Activated CD4-positive, alpha-beta T cell treated with anti-CD3 and anti-CD28 coated beads, Interleukin-2, Interleukin-4, amounts not matched to agents 100 ng/mL and 50 ng/mL, durations not matched to agents 16 hours and 8 hours (primary cell): Measurements from ENCODE around the gene MKNK2.
"Not testable (repeated sequence)": the region's sequence is repeated elsewhere in the genome, so short reads cannot be mapped to it uniquely, and the experiment has no call there.

Experiments
- DNase-seq: peaks from one replicate; pipeline ENCODE4 v3.0.0-alpha.2; 2020; ENCODE audit warnings: low spot score

MKNK2 gene

DNA sequence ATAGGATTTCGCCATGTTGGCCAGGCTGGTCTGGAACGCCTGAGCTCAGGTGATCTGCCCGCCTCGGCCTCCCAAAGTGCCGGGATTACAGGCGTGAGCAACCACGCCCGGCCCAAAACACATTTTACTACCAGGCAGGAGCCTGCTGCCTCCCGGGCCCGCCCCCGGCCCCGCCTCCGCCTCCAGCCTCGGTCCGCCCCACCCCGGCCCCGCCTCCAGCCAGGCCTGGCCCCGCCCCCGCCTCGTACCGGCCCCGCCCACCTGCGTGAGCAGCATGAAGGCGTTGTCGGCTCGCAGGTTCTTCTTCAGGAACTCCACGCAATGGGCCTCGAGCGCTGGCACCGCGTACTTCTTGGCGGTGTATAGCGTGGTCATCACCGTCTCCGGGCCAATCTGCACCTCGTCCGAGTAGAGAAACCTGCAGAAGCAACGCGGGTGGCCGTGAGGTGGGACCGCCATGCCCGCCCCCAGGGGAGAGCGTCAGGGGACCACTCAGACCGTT is 58.2 kb downstream of the MKNK2 start:
- peak; percentile 9 for DNase-seq

DNA sequence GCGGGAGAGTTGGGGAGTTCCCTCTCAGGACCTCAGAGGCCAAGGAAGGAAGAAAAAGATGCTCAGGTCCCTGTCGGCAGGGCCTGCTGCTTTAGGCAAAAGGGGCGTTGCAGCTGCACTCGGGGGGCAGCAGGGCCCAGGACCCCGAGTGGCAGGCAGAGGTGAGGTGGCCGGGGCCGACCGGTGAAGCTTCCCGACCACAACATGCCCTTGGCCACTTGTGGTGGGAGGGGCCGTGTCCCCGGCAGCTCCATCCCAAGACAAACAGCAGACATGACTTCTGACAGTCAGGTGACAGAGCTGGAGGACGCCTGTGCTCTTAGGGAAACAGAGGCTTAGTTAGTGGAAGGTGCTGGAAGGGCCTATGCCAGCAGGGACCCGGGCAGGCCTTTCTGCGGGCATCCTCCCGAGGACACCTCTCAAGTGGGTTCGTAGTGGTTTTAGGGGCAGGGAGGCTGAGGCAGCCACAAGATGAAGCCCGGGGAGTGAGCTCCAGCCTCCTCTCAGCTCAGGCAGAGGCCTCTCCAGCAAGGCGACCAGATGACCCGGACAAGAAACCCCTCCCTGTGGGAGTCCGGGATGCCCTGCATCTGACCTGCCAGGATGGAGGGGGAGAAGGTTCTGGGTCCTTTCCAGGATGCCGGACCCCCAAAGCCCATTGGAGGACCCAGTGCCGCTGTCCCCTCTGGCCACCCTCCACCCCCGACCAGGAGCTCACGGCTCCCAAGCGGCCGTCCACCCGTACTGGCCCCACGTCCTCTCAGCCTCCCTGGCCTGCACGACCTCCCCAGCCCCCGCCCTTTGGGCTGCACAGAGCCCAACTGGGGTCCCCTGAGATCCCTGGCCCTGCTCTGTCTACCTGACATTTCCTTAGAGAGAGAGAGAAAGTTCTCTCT is 59.8 kb downstream of the MKNK2 start:
- no peak for DNase-seq

- no peak for DNase-seq
Measured at GRCh38 chr19:1990230-1991017, 60.6 kb downstream of the MKNK2 start.

GRCh38 chr19:1989513-1990229 is 61.4 kb downstream of the MKNK2 start:
- no peak for DNase-seq

DNA sequence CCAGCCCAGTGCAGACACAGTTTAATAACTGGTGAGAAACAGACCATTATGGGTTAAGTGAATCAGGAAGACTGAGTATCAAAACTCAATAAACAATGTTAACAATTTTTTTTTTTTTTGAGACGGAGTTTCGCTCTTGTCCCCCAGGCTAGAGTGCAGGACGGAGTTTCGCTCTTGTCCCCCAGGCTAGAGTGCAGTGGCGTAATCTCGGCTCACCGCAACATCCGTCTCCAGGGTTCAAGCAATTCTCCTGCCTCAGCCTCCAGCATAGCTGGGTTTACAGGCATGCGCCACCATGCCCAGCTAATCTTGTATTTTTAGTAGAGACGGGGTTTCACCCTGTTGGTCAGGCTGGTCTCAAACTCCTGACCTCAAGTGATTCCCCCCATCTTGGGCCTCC is 62.6 kb downstream of the MKNK2 start:
- DNase-seq = not testable (repeated sequence)
